HG03520 (cell line): Measurements from ENCODE around the gene CDC42EP4.

ENCODE experiments used
- ATAC-seq: cut with Tn5 transposase; IDR thresholded peaks from one replicate; pipeline ENCODE4 v1.9.1; 2021; ENCODE audit warnings: mild to moderate bottlenecking, moderate library complexity; ENCODE audit not compliant: unreplicated experiment

Gene CDC42EP4, protein sequence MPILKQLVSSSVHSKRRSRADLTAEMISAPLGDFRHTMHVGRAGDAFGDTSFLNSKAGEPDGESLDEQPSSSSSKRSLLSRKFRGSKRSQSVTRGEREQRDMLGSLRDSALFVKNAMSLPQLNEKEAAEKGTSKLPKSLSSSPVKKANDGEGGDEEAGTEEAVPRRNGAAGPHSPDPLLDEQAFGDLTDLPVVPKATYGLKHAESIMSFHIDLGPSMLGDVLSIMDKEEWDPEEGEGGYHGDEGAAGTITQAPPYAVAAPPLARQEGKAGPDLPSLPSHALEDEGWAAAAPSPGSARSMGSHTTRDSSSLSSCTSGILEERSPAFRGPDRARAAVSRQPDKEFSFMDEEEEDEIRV

GRCh38 chr17:73311781-73312641 is at the start of gene CDC42EP4:
Gene CDC42EP4 (minus strand): TSS chr17:73312001. CDS start chr17:73286500, 25,501 bp downstream.
- ATAC-seq = peak; percentile 83

- ATAC-seq = no peak
Observed at GRCh38 chr17:73360961-73361761, 49.4 kb upstream of the CDC42EP4 start.

DNA sequence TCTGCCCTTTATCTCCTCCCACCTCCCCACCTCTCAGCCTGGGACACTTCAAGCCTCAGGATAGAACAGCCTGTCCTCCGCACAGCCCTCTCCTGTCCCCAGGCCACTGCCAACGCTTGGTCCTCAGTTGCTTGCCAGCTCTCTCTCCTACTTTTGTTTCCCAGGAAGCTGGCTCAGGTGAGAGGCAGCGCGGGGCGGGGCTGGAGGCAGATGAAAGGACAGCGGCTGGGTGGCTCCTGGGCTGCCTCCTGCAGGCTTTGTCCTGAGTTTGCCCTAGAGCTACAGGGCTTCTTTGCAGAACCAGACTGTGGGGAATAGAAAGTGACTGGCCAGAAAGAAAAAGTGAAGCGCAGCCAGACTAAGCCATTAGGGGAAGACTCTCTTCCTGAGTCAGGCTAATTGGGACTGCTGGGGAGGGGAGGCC is 48.2 kb upstream of the CDC42EP4 start:
- no peak for ATAC-seq

DNA sequence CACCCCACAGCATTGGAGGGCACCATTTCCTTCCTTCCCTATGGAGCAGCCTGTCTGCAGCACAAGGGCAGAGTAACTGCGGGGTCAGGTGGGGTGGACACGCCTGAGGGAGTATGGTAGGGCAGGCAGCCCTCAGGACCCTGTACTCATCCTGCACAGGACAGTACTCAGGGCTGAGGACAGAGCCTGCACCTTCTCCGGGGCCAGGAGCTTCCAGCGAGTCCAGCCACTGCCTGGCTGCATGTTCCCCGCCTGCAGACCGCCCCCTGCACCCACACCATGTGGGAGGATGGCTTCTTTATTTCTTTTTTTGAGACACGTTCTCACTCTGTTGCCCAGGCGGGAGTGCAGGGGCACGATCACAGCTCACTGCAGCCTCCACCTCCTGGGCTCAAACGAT is 47.6 kb upstream of the CDC42EP4 start:
- no peak for ATAC-seq

- ATAC-seq = no peak
Observed at GRCh38 chr17:73358668-73359067, 46.9 kb upstream of the CDC42EP4 start.

DNA sequence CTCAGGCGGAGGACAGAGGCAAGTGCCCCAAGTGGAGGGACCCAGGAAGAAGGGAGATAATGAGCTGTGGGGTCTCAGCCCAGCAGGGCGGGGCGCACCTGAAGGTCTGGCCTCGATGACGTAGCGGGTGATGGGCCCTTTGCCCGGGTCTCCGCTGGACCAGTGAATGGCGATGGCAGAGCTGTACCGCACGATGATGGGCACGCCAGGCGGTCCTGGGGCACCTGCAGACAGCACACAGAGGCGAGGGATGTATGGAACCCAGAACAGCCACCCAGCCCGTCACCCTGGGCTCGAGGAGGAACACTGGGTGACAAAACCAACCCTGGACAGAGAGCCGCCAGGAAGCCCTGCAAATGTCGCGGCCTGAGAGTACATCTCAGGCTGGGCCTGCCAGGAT is 46.2 kb upstream of the CDC42EP4 start:
- ATAC-seq = no peak

- no peak for ATAC-seq
Observed at GRCh38 chr17:73357318-73357717, 45.5 kb upstream of the CDC42EP4 start.

DNA sequence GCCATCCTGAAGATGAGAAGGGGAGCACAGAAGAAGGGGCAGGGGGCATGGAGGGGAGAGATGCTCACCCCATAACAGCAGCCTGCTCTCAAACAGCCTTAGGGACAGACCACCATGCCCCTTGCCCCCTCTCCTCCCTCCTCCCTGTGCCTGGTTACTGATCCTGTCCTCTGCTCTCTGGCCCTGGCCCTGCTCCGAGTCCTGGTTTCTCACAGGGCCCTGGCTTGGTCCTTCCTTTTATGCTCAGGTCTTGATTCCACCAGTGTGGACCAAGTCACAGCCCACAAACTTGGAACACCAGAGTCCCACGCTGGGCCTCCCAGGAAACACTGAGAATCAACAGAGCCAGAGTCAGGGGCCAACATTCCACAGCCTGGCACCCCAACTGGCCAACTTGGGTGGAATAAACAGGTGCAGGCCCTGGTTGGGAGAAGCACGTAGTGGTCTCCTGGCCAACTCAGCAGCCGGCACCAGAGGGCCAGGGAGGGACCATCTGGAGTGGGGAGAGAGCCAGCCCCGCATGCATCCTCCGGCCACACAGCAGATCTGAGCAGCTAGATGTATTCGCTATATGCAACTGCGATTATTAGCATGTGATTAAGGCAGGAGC is 44.9 kb upstream of the CDC42EP4 start:
- no peak for ATAC-seq

DNA sequence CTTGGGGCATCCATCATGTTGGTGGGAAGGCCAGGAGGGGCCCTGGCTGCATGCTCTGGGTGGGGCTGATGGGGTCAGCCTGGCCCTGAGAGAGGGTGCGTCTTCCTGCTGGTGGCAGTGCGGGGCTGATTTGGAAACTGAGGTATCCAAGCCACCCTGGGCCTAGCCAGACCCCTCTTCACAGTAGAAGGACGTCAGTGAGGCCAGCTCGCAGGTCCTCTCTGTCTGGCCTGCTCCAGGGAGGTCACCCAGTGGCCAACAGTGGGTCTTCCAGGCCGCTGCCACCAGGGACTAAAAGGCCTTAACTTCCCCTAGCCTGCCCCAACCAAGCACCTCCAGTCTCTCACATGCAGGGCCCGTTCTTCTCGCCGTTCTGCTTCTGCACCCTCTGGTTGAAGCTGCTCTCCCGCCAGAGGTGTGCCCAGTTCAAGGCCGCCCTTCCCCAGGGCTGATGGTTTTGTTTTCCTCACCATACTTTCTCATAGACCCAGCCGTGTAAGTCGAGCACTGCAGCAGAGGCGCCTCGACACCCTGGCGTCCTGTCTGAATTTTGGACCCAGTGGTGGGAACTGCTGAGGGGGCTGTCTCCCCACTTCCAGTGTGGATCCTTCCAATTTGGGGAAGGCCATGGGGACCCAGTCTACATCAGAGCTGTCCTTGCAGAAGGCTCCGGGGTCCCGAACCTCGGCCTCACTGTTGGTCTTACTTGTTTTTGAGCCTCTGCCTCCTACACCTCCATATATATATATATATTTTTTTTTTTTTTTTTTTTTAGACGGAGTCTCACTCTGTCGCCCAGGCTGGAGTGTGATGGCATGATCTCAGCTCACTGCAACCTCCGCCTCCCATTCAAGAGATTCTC is 42.9 kb upstream of the CDC42EP4 start:
- no peak for ATAC-seq

GRCh38 chr17:73352261-73352660 is 40.5 kb upstream of the CDC42EP4 start:
- ATAC-seq = no peak

DNA sequence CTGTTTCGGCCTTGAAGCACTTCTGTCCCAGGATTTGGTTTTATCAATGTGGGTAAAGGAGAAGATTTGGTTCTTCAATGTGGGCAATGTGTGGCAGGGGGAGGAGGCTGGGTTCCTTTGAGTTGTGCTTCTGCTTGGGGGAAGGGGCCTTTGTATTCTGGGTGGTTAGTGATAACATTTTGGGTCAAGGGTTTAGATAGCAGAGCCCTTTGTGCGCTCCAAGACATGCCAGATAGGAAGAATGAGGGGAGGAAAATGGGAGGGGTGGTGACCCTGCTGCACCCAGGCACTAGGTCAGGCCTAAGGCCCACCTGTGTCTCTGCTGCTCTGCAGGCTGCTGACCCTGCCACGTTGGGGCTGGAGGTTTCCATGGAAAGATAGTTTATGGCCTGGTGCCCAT is 40.0 kb upstream of the CDC42EP4 start:
- no peak for ATAC-seq

DNA sequence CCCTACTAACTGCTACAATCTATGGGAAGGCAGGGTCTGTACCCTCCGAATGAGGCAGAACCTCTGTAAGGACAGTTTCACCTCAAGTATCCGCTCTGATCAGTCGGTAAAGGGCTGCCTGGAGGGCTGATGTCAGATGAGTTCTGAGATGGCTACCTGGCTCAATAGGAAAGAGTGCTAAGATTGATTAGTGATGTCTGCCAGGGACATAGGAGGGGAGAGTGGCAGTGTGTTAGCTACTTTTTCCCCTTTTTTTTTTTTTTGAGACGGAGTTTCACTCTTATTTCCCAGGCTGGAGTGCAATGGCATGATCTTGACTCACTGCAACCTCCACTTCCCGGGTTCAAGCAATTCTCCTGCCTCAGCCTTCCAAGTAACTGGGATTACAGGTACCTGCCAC is 39.1 kb upstream of the CDC42EP4 start:
- no peak for ATAC-seq

GRCh38 chr17:73349647-73350046 is 37.8 kb upstream of the CDC42EP4 start:
- no peak for ATAC-seq

DNA sequence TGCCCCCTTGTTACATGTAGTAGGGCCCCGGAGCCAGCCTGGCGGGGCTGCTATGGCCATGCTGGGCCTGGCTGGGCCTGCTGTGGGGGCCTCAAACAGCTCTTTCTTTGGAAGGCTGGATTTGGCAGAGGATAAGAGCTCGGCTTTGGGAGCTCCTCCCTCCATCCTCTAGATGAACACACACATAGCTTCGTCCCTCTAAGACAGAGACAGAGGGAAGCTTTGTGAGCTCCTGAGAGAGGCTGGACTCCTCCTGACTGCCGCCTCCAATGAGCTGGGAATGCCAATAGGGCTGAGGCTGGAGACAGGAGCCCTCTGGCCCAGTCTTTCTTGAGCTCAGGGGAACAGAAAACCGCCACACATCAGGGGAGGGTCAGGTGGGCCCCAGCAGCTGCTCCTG is 37.3 kb upstream of the CDC42EP4 start:
- no peak for ATAC-seq

DNA sequence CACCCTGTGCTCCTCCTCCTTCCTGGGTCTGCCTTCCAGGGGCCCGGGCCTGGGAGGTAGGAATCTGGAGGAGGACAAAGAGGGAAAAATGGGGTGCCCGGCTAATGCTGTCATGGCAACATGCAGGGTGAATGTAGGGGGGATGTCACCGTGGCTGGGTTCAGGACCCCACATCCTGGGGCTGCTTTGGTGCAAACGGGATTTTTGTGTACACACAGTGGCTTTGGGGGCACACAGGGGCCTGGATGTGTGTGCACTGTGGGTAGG is 37.0 kb upstream of the CDC42EP4 start:
- no peak for ATAC-seq

DNA sequence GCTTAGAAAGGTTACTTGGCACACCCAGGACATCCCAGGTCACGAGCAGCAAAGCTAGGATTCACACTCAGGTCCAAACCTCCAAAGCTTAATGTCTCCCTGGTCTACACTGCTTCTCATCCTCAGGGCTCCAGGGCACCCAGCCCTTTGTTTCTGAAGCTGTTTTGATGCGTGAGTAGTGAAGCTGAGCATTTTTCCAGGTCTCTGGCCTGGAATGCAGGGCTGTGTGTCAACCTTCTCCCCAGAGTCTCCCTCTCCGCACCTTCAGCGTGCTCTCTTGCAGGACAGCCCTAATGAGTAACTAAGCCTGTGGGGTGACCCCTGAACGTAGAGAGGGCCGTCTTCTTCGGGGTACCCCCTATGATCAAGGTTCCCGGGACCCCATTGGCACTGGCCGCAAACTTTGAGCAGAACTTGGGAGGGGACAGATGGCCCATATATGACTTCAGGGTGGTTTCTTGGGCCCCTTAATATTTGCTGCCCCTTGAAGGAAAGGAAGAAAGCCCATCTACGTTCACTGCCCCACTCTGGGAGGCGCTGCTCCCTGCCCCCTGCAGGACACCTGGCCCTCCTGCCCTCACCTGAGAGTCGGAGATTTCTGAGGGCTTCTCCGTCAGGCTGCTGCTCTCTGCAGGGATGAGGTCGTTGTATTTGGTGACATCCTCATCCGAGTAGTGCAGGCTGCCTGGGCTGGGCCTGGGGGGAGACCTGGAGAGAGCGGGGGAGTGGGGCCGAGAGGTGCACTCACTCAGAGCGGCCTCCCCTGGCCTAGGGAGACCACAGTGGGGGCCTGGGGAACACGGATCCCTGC is 36.4 kb upstream of the CDC42EP4 start:
- no peak for ATAC-seq

GRCh38 chr17:73347351-73347750 is 35.5 kb upstream of the CDC42EP4 start:
- no peak for ATAC-seq

DNA sequence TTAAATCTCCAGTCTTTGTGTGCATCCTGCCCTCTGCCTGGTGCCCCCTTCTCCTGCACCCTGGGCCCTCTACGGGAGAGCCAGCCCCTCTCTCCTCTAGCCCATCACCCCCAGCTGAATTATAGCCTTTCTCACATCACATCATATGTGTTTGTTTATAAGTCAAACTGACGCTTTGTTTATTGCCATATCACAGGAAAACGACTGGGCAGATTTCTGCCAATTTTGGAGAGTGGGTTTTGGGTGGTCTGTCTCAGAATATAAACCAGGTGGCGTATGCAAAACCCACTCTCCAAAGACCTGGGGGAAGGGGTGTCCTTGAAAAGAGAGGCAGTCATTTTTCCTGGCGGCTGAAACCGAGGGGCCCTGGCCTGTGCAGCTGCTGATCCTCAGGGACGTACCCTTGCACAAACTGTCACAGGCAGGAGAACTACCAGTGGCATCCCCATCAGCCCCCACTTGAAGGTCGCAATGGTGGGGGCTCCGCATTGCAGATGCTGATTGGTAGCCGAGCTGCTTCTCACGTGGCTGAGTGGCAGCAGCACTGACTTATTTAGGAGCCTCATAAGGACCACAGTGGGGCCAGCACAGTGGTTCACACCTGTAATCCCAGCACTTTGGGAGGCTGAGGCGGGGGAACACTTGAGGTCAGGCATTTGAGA is 34.8 kb upstream of the CDC42EP4 start:
- no peak for ATAC-seq
